HG02798 (cell line): Measurements from ENCODE around the gene DDR2.

ENCODE experiments used
- ATAC-seq: cut with Tn5 transposase; IDR thresholded peaks from one replicate; pipeline ENCODE4 v1.9.1; 2021; ENCODE audit warnings: mild to moderate bottlenecking; ENCODE audit not compliant: unreplicated experiment, poor library complexity

Gene DDR2

GRCh38 chr1:162667381-162668080 lies 35.3 kb downstream of the DDR2 start:
- ATAC-seq: no peak

GRCh38 chr1:162670928-162671663 lies 38.8 kb downstream of the DDR2 start:
- ATAC-seq: no peak

- no peak for ATAC-seq
These were observed 39.6 kb downstream of the DDR2 start for GRCh38 chr1:162671664-162672410.

- no peak for ATAC-seq
These were observed 40.5 kb downstream of the DDR2 start for GRCh38 chr1:162672622-162673260.

- no peak for ATAC-seq
These were observed 41.9 kb downstream of the DDR2 start for GRCh38 chr1:162674034-162674608.

- no peak for ATAC-seq
These were observed 43.8 kb downstream of the DDR2 start for GRCh38 chr1:162676087-162676486.

GRCh38 chr1:162676750-162677149 lies 44.5 kb downstream of the DDR2 start:
- no peak for ATAC-seq

GRCh38 chr1:162677607-162678371 lies 45.5 kb downstream of the DDR2 start:
- peak; percentile 53 for ATAC-seq

GRCh38 chr1:162678439-162678838 lies 46.2 kb downstream of the DDR2 start:
- ATAC-seq: no peak

- no peak for ATAC-seq
These were observed 47.0 kb downstream of the DDR2 start for GRCh38 chr1:162679298-162679697.

- ATAC-seq: no peak
These were observed 48.3 kb downstream of the DDR2 start for GRCh38 chr1:162680419-162681121.

- ATAC-seq: no peak
These were observed 48.8 kb downstream of the DDR2 start for GRCh38 chr1:162681122-162681436.

- no peak for ATAC-seq
These were observed 49.8 kb downstream of the DDR2 start for GRCh38 chr1:162682013-162682419.

GRCh38 chr1:162687870-162688269 lies 55.6 kb downstream of the DDR2 start:
- peak; percentile 40 for ATAC-seq

- no peak for ATAC-seq
These were observed 56.3 kb downstream of the DDR2 start for GRCh38 chr1:162688521-162688920.

- ATAC-seq: no peak
These were observed 56.7 kb downstream of the DDR2 start for GRCh38 chr1:162688931-162689330.

- ATAC-seq: no peak
These were observed 57.7 kb downstream of the DDR2 start for GRCh38 chr1:162689745-162690671.
